Mucosa of rectum (tissue), 2 donors: ENCODE results near the gene URAD.

ENCODE experiments used
- H3K27ac ChIP-seq, 2 donors: one replicate each; pipeline ENCODE4 v1.7.0; 2013; ENCODE audit warnings: inconsistent platforms in 2 of 2, low read depth in 2 of 2, low read length in 2 of 2
- H3K27me3 ChIP-seq, 2 donors: one replicate each; pipeline ENCODE4 v1.7.0; 2013; ENCODE audit warnings: low read length in 2 of 2; ENCODE audit not compliant: control insufficient read depth in 2 of 2, insufficient read depth in 2 of 2
- H3K36me3 ChIP-seq, 2 donors: one replicate each; pipeline ENCODE4 v1.7.0; 2013; ENCODE audit warnings: low read length in 2 of 2; ENCODE audit not compliant: control insufficient read depth in 2 of 2, insufficient read depth in 2 of 2
- H3K4me1 ChIP-seq, 2 donors: one replicate each; pipeline ENCODE4 v1.7.0; 2013; ENCODE audit warnings: low read length in 2 of 2, mild to moderate bottlenecking in 1 of 2; ENCODE audit not compliant: control insufficient read depth in 2 of 2, insufficient read depth in 2 of 2
- H3K4me3 ChIP-seq, 2 donors: one replicate each; pipeline ENCODE4 v1.7.0; 2013; ENCODE audit warnings: low read length in 2 of 2
- H3K9ac ChIP-seq, 2 donors: one replicate each; pipeline ENCODE4 v1.7.0; 2013; ENCODE audit warnings: low read length in 2 of 2, low read depth in 1 of 2, mild to moderate bottlenecking in 1 of 2
- H3K9me3 ChIP-seq, 2 donors: one replicate each; pipeline ENCODE4 v1.7.0; 2013; ENCODE audit warnings: low read length in 2 of 2; ENCODE audit not compliant: control insufficient read depth in 2 of 2
- donor health status: healthy.
- donor health status: Normal muscosa, but diverticular disease.

Gene URAD

GRCh38 chr13:27971776-27972477 lies 16.6 kb downstream of the URAD start:
- peak overlapping the region; percentile 26 to 37 for H3K4me3 ChIP-seq
- H3K27ac ChIP-seq: peak overlapping the region; percentile 84 to 100
- peak overlapping the region; percentile 70 to 94 for H3K9ac ChIP-seq
- peaks cover 6% of the 10 kb centered on the region in 2 donors for H3K36me3 ChIP-seq
- no peaks in the 10 kb centered on the region for H3K9me3 ChIP-seq
- H3K4me1 ChIP-seq: peaks cover 25 to 50% of the 10 kb centered on the region in 2 donors
- H3K27me3 ChIP-seq: peaks cover 24 to 26% of the 10 kb centered on the region in 2 donors

DNA sequence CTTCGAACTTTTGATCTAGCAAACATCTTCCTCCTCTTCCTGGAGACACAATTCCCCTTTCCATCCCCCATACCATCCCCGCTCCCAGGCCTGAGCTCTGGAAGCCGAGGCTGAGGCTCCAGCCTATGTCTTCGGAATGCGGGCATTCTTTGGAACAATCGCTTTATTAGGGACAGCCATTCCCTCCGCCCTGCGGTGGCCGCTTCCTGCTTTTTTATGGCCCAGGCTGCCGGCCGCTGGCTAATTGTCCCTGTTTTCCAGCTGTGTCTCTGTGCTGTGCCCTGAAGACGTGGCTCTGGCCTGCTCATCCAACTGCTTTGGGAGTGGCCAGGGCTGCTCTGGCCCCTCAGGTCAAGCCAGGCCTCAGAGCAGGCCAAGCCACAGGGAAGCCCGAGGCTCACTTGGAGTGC lies 17.3 kb downstream of the URAD start:
- Histone ChIP-seq H3K27me3 (peaks cover 20 to 21% of the 10 kb centered on the region in 2 donors), H3K4me3 (peak overlapping the region; percentile 80 to 89)

GRCh38 chr13:27970382-27971235 lies 17.9 kb downstream of the URAD start:
- H3K27me3 ChIP-seq: peaks cover 19 to 21% of the 10 kb centered on the region in 2 donors
- peaks cover 6 to 10% of the 10 kb centered on the region in 2 donors for H3K36me3 ChIP-seq
- peak overlapping the region; percentile 80 to 89 for H3K4me3 ChIP-seq
- H3K27ac ChIP-seq: peak overlapping the region; percentile 84 to 100
- H3K9ac ChIP-seq: peak overlapping the region; percentile 70 to 94
- no peaks in the 10 kb centered on the region for H3K9me3 ChIP-seq
- H3K4me1 ChIP-seq: peaks cover 25 to 50% of the 10 kb centered on the region in 2 donors

More for the DNA sequence above, 17.3 kb downstream of the URAD start:
- H3K27ac ChIP-seq: peak overlapping the region; percentile 84 to 100
- H3K36me3 ChIP-seq: peaks cover 6% of the 10 kb centered on the region in 2 donors
- no peaks in the 10 kb centered on the region for H3K9me3 ChIP-seq
- H3K4me1 ChIP-seq: peaks cover 25 to 50% of the 10 kb centered on the region in 2 donors
- peak overlapping the region; percentile 70 to 94 for H3K9ac ChIP-seq

GRCh38 chr13:27969866-27970229 lies 18.6 kb downstream of the URAD start:
- Histone ChIP-seq H3K27ac (peak overlapping the region; percentile 84 to 100), H3K36me3 (peaks cover 6 to 11% of the 10 kb centered on the region in 2 donors), H3K9ac (peak overlapping the region; percentile 70 to 94), H3K4me3 (peak overlapping the region; percentile 80 to 89), H3K9me3 (no peaks in the 10 kb centered on the region), H3K4me1 (peaks cover 25 to 50% of the 10 kb centered on the region in 2 donors), H3K27me3 (peaks cover 19 to 21% of the 10 kb centered on the region in 2 donors)

- H3K27me3 ChIP-seq: peaks cover 17 to 21% of the 10 kb centered on the region in 2 donors
- H3K4me3 ChIP-seq: peak within 1 kb of the TSS; percentile 80 to 89
- peak within 1 kb of the TSS; percentile 94 to 97 for H3K9ac ChIP-seq
- H3K4me1 ChIP-seq: peaks cover 25 to 50% of the 10 kb centered on the region in 2 donors
- no peaks in the 10 kb centered on the region for H3K9me3 ChIP-seq
- H3K36me3 ChIP-seq: peaks cover 6 to 11% of the 10 kb centered on the region in 2 donors
- H3K27ac ChIP-seq: peak within 1 kb of the TSS; percentile 96 to 100
Observed at GRCh38 chr13:27969082-27969865, 19.2 kb downstream of the URAD start, which contains the start of gene CDX2. Gene CDX2, minus strand, starts transcription at chr13:27969315. Its CDS starts 309 bp downstream, at chr13:27969006.

DNA sequence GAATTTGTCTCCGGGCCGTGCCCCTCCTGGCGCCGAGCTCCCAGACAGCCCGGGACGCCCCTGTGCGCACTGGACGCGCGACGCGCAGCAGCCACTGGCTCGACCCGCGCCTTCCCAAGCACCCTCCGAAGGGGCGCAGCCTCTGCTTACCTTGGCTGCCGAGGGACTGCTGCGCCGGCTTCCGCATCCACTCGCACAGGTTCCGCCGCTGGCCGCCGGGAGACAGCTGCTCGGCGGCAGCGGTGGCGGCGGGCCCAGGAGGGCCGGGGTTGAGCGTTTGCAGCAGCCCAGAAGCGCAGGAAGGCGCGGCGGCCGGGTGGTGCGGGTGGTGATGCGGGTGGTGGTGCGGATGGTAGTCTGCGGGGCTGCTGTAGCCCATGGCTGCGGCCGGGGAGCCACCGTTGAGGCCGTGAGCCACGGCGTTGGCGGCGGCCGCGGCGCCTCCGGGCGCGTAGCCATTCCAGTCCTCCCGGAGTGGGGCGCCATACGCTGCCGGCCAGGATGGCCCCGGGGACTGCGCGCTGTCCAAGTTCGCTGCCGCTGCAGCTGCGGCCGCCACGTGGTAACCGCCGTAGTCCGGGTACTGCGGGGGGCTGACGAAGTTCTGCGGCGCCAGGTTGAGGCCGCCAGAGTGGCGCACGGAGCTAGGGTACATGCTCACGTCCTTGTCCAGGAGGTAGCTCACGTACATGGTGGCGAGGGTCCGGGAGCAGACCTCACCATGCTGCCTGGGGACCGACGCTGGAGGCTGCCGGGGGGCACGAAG lies 20.0 kb downstream of the URAD start:
- H3K27ac ChIP-seq: peak overlapping the region; percentile 96 to 100
- H3K4me3 ChIP-seq: peak overlapping the region; percentile 80 to 89
- peaks cover 6 to 14% of the 10 kb centered on the region in 2 donors for H3K36me3 ChIP-seq
- peaks cover 29 to 48% of the 10 kb centered on the region in 2 donors for H3K4me1 ChIP-seq
- no peaks in the 10 kb centered on the region for H3K9me3 ChIP-seq
- peaks cover 16 to 21% of the 10 kb centered on the region in 2 donors for H3K27me3 ChIP-seq
- H3K9ac ChIP-seq: peak overlapping the region; percentile 94 to 97

GRCh38 chr13:27967736-27968315 lies 20.7 kb downstream of the URAD start:
- Histone ChIP-seq H3K4me1 (peaks cover 23 to 49% of the 10 kb centered on the region in 2 donors), H3K9me3 (no peaks in the 10 kb centered on the region), H3K4me3 (peak overlapping the region; percentile 80 to 89), H3K9ac (peak overlapping the region; percentile 94 to 97), H3K36me3 (peaks cover 6 to 15% of the 10 kb centered on the region in 2 donors), H3K27me3 (peaks cover 16 to 21% of the 10 kb centered on the region in 2 donors), H3K27ac (peak overlapping the region; percentile 96 to 100)

DNA sequence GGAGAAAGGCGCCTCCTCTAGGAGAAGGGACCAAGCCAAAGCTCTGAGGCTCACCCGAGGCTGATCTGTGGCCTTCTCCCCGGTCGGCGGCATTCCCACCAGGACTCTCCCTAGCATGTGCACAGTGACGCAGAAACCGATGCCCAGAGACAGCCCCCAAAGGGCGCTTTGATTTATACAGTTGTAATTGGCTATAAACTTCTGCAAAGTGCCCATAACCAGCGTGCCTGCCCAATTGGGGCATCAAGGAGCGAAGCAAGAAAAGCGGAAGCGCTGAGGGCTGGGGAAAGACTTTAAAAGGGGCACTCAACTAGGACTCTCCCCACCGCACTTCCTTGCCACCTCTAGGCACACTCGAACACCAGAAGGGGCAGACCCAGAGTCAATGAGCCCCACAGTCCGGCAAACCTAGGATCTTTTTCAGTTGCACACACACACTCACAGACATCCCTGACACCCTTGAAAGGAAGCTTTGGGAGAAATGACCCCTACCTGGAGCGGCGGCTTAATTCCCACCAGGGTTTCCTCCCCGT lies 21.2 kb downstream of the URAD start:
- H3K27me3 ChIP-seq: peaks cover 15 to 21% of the 10 kb centered on the region in 2 donors
- peak overlapping the region; percentile 80 to 89 for H3K4me3 ChIP-seq
- H3K27ac ChIP-seq: peak overlapping the region; percentile 96 to 100
- no peaks in the 10 kb centered on the region for H3K9me3 ChIP-seq
- peaks cover 6 to 20% of the 10 kb centered on the region in 2 donors for H3K36me3 ChIP-seq
- H3K9ac ChIP-seq: peak overlapping the region; percentile 94 to 97
- H3K4me1 ChIP-seq: peaks cover 24 to 50% of the 10 kb centered on the region in 2 donors
